NCI-H1092 (cell line): ENCODE data around the gene CHD6.
A peak's percentile ranks its signal among the peaks of the same experiment; 100 is the strongest.

Experiments used
- DNase-seq: peaks from one replicate; lab custom pipeline; 2025; lab: John Stamatoyannopoulos, UW

Gene CHD6, protein sequence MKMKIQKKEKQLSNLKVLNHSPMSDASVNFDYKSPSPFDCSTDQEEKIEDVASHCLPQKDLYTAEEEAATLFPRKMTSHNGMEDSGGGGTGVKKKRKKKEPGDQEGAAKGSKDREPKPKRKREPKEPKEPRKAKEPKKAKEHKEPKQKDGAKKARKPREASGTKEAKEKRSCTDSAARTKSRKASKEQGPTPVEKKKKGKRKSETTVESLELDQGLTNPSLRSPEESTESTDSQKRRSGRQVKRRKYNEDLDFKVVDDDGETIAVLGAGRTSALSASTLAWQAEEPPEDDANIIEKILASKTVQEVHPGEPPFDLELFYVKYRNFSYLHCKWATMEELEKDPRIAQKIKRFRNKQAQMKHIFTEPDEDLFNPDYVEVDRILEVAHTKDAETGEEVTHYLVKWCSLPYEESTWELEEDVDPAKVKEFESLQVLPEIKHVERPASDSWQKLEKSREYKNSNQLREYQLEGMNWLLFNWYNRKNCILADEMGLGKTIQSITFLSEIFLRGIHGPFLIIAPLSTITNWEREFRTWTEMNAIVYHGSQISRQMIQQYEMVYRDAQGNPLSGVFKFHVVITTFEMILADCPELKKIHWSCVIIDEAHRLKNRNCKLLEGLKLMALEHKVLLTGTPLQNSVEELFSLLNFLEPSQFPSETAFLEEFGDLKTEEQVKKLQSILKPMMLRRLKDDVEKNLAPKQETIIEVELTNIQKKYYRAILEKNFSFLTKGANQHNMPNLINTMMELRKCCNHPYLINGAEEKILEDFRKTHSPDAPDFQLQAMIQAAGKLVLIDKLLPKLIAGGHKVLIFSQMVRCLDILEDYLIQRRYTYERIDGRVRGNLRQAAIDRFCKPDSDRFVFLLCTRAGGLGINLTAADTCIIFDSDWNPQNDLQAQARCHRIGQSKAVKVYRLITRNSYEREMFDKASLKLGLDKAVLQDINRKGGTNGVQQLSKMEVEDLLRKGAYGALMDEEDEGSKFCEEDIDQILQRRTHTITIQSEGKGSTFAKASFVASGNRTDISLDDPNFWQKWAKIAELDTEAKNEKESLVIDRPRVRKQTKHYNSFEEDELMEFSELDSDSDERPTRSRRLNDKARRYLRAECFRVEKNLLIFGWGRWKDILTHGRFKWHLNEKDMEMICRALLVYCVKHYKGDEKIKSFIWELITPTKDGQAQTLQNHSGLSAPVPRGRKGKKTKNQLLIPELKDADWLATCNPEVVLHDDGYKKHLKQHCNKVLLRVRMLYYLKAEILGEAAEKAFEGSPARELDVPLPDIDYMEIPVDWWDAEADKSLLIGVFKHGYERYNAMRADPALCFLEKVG (N-terminal part only)

DNA sequence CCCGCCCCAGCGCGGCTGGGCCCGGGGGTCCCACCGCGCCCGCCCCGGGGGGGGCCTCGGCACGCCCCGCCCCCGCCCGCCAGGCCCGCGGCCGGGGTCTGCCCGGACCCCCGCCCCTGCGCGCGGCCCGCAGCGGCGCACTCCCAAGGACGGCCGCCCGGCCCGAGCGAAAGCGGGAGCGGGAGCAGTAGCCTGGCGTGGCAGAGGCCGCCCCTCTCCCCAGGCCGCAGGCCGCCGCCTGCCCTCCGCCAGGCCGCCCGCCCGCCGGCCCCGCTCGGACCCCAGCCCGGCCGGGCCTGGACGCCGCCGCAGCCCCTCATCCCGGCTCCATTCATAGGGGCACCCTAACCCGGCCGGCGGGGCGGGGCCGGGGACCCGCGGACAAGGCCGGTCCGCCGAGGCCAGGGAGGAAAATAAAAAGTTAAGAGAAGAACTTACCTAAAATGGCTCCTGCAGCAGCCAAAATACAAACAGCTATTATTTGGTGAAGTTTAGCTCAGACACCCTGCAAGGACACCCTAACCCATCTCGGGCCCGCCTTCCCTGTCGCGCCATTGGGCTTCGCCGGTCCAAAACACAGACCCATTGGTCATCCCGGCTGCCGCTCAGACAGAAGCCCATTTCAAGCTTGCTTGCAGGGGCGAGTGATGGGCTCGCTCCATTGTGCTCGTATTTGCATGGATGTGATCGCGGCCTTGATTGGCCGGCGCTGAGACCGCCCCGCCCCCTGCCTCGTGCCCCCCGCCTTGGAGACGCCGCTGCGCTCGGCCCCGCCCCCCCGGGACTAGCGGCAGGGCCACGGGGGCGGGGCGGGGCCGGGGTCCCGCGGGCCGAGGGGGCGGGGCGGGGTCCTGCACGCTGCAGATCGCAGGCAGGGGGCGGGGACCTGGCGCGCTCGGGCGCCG, at the start of gene CHD6:
TSS of gene CHD6 (minus strand) at position 476 of the 905 bp plus-strand sequence. CDS start 67,040 bp downstream, outside the sequence.
- peak; percentile 99 for DNase-seq

DNA sequence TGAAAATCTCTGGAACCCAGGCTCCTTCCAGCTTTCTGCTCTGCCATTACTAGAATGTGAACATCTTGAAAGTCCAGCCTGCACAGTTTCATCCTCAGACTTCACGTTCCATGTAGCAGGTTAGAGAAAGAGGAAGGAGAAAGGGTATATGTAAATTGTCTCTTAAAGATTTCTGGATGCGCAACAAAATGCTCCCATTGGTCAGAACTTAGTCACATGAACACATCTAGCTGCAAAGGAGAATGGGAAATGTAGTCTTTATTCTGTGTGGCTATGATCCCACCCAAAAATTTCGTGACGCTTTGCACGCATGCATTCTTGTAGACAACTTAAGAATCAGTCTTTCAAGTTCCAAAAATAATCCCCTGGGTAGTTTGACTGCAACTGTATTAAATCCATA, 46.4 kb upstream of the CHD6 start:
- no peak for DNase-seq

DNA sequence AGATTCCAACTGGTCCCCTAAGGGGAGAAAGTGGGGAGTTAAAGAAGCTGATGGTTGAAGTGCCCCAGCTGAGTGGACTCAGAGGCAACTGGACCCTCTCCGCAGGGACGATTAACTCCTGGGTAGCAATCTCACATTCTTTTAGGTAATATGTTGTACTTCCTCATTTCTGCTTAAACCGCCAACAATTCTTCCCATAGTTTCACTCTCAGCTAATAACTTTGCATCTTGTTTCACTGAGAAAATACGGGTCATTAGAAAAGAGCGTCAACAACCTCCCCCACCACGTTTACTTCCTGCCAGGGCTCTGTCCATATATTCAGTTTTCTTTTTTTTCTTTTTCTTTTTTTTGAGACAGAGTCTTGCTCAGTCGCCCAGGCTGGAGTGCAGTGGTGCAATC, 39.5 kb upstream of the CHD6 start:
- DNase-seq: no peak

DNA sequence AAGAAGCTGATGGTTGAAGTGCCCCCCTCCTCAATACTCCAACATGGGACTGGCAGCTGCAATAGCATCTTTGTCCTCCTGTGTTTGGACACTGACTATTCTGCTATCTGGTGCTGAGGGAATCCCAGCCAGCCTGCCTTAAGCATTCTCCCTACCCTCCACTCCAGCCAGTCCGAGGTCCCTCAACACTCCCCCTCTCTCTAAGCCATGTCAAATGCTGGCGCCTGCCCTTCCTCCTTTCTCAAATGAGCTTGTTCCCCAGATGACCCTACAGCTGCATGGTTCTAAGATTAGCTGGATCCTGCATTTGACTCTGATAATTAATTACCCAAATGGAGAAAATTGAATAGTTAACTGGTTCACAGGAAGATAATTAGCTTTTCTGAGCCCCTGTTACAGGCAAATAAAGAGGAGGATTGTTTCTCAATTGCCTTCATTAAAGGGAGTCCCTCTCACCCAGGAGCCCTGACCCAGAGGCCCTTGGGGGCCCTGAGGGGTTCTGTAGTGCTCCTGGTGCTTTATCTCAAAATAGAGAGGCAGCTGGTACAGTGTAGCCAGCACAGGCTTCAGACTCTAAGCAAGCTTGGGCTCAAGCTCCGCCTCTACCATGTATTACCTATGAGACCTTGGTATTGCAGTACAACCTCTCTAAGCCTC, 37.9 kb upstream of the CHD6 start:
- no peak for DNase-seq

DNA sequence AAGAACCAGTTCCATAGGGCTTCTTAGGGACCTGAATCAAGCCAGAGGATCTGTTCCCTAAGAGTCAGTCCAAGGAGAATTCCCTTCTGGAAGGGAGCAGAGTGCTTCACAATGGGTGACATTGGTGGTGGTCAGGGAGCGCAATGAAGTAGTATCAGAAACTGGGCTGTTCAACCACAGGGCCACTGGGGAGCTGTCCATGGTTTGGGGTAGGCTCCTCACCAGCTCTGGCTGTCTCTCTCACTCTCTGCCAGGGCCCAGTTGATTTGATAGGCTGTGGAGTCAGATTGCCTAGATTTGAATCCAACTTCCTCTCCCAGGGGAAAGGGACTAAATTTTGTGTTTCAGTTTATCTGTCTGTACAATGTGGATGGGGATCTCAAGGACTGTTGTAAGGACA, 36.7 kb upstream of the CHD6 start:
- no peak for DNase-seq

DNA sequence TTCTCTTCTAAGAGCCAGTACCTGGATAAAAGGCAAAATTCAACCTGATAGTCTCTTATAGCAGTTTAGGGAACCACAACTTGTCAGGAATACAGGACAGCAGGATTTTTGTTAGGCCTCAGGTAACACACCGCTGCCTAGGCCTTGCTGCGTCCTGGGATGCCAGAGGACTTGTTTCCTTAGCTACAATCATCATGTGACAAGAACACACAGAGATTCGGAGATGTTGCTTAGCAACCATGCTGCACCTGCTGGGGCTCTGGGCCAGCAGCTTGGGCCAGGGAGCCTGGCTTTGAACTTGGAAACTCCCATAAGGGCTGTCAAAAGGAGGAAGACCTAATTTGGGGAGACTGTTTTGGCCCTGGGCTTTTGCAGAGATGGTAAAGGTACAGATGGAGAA, 36.1 kb upstream of the CHD6 start:
- DNase-seq: peak; percentile 88

DNA sequence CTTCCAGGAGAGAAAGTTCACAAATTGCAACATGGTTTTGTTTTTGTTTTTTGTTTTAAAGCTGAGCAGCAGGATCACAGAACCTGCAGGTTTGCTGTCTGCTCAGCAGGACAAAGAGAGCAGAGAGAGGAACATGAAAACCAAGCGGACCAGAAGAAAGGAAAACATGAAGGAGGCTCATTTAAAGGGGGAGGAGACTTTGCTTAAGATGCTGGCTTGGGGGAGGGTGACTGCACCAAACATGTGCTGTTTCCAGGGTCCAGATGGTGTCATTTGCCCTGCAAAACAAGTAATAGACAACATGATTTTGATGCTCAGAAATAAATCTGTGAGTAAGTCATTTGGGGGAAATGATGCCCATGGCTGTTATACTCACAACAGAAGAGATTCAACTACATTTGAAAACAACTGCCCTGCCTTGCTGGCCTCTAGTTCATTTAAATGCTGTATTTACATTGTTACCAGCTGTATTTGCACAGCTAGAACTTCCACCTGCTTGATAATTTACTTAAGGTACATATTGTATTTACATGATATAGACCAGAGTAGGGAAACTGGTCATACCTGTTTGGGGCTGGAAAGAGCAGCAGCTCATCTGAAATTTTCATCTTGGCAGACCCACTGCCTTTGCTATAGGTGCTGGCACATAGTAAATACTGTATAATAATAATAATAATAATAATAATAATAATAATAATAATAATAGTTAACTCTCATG, 32.2 kb upstream of the CHD6 start:
- DNase-seq: peak; percentile 76

DNA sequence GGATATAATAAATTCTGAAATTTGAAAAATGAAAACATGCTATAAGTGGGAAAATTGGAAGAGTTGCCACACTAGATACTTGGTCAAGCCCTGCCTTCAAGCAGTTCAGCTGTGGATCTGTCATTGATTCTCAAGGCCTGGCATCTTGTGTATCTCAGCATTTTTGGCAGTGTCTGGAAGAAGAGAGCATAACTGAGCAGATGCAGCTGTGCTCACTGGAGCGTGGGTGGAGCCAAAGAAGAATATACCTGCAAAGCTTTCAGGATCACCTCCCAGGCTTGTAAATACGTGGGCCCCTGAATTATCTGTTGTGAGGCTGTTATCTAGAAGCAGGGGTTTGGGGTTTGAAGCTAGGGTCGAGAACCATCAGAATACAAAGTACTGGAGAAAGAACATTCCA, 31.3 kb upstream of the CHD6 start:
- no peak for DNase-seq

DNA sequence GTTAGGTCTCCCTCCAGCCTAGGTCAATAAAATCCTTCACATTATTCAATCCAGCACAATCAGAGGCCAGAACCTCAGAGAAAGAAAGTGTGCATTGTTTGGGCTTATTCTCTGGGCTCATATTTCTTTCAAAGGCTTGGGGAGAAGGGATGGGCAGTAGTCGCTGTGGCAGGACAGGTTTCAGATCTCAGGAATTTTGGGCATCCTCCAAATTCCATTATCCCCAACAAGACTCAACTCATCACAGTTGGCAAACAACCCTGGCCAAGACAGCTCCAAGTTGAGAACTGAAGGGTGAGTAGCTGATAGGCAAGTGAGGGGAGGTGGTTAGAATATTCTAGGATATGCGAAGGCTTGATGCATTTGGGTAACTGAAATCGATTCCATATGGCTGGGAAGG, 27.2 kb upstream of the CHD6 start:
- no peak for DNase-seq

DNA sequence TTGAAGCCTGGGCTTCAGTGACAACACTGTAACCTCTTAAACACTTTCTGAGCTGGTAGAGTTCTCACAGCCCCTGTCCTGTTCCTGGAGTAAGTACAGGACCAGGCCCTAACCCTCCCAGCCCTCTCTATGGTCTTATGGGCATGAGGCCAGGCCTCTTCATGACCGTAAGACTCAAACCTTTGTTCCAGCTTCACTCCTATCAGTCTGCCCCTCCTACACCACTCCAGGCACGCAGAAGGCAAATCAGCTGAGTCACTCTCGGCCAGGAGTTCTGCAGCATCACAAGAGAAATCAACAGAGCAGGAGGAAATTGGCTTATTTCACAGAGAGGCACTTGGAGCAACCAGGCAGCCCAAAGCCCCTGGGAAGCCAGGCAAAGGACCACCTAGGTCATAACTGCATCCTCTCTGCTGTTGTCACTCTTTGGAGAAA, 25.3 kb upstream of the CHD6 start:
- peak; percentile 19 for DNase-seq

DNA sequence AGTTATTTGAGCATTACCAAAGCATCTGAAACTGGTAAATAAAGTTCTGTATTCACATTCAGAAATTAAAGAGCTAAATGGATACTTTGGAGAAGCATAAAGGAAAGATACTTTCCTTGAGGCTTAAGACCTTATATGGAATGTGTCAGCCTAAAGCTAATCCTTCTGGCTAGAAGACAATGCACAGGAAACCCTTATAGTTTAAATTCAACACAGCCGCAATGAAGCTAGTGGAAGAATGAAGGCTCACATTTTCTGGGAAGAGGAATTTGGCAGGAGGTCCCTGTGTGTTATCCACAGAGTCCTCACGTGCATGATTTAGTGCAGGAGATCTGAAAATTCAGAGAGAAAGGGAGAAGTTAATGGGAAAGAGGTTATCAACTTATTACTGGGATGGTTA, 21.5 kb upstream of the CHD6 start:
- no peak for DNase-seq

DNA sequence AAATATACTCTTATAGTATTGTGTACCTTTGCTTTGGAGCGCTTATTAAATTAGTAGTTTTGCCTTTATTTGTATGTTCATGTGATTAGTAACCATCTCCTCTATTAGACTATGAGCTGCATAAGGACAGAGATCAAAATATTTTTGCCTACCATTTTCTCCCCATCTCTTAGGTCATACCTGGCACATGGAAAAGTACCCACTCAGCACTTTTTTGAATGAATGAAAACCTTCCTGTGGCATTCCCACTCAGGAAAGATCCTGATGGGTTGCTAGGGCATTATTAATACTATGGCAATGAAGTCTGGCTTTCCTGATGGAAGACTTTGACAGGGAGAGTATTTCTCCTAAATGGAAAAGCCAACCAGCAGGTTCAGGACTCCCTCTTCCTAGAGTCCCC, 20.3 kb upstream of the CHD6 start:
- no peak for DNase-seq

DNA sequence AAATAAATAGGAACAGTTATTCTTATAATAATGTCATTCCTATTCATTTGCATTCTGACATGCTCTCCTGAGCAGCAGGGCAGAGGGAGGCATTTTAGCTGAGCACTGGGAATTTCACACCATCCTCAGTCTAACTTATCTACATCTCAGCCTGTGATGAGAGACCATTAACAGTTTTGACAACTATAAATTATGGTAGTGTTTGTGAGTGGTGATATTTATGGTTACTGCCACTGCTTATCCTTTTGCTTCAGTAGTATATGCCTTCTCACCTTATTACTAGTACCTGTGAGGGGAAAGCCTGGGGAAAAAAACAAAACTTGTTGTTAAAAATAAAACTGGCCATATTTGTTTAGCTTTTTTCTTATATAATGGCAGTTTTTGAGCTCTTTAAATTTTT, 17.0 kb upstream of the CHD6 start:
- no peak for DNase-seq

DNA sequence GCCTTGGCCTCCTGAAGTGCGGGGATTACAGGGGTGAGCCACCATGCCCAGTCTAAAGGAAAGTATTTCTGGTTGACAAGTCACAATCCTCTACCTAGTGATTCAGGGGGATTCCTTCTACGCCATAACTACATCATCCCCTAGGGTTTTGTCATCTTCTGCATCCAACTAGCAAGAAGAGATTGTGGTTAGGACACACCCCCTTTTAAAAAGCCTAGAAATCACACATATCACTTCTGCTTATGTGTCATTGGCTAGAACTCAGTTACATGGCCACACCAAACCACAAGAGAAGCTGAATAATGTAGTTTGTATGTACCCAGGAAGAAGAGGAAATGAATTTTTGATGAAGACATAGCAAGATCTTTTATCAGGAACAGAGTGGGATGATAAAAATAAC, 14.7 kb upstream of the CHD6 start:
- no peak for DNase-seq

DNA sequence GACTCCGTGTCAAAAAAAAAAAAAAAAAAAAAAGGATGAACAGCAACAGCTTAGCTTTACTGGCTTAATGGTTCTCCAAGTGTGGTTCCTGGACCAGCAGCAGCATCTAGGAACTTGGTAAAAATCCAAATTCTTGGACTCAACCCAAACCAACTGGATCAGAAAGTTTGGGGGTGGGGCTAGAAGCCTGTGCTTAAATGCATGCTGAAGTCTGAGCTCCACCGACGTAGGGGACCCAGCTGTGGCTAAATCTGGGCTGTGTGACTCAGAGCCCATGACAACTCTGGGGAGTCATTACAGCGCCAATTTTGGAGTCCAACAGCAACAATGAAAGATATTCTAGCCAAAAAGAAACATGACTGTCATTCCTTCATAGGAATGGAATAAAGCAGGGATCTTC, 13.6 kb upstream of the CHD6 start:
- no peak for DNase-seq

DNA sequence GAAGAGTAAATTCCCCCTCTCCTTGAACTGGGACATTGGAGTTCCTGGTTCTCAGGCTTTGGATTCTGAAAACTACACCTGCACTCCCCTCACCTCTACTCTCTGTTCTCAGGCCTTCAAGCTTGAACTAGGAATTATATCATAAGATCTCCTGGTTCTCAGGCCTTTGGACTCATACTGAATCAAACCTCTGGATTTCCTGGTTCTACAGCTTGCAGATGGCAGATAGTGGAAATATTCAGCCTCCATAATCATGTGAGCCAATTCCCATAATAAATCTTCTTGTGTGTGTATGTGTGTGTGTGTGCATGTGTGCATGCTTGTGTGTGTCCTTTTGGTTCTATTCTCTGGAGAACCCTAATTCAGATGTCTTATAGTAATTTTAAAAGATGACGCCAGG, 12.7 kb upstream of the CHD6 start:
- no peak for DNase-seq

DNA sequence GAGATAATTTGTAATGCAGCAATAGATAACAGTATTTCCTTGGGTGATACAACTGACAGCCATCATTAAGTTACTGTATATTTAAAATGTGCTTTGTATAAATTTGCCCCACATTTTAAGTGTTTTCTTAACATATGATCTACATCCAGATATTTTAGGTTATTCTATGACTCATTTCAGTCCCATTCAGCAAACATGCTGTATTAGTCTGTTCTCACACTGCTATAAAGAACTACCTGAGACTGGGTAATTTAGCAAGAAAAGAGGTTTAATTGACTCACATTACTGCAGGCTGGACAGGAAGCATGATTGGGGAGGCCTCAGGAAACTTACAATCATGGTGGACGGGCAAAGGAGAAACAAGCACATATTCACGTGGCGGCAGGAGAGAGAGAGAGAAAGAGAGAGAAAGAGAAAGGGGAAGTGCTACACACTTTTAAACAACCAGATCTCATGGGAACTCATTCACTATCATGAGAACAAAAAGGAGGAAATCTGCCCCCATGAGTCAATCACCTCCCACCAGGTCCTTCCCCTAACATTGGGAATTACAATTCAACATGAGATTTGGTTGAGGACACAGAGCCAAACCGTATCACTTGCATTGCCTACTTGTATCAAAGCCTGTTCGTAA, 9.6 kb upstream of the CHD6 start:
- DNase-seq: no peak

DNA sequence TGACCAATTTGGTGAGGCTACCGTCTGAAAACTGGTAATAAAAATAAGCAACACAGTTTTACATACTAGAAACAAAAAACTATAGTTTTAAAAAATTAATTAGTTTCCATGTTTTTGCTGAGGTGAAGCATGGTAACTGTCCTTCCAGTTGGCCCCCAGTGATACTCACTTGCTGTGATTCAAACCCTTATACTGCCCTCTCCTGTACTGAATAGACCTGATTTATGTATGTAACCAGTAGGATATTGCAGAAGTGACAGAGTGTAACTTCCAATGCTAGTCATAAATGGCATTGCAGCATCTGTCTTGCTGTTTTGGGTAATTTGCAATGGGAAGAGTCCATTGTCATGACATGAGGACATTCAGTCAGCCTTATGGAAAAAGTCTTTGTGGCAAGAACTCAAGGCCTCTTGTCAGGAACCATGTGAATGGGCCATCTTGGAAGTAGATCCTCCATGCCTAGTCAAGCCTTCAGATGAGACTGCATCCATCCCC, 8.9 kb upstream of the CHD6 start:
- DNase-seq: no peak

DNA sequence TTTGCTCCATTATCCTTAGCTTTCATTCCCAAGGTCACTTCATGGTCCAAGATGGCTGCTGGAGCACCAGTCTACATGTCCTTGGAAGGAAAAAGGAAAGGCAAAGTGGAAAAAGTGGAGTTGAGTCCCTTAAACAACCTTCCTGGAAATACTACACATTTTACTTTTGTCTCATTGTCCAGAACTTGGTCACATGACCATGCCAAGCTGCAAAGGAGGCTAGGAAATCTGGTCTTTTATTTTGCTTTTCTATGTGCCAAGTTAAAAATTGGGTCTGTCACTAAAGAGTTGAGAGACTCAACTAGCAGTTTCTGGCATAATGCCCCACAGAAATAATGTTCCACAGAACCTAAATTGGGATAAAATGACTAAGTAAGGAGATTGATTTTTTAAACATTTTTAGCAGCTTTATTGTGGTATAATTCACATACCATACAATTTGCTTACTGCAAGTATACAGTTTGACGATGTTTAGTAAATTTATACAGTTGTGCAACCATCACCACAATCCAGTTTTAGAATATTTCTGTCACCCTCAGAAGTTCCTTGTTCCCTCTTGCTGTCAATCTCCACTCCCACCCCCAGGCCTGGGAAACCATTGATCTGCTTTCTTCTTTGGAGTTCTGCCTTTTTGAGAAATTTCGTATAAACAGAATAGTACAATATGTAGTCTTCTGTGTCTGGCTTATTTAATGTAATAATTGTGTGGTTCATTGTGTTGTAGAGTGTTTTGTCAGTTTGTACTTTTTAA, 5.6 kb upstream of the CHD6 start:
- no peak for DNase-seq
